K562 (cell line): ENCODE results near the gene NPVF.

Source experiments
- E4F1 ChIP-seq: fragments of 250-450 bp; sonication (Bioruptor Pico); IDR thresholded peaks from 2 replicates; pipeline ENCODE4 v1.5.0; 2021; ENCODE audit warnings: mild to moderate bottlenecking, borderline replicate concordance
- POLR2A ChIP-seq: fragments of 450-650 bp; conservative IDR thresholded peaks from 2 replicates; pipeline ENCODE4 v1.6.1; 2016

- peak; percentile 78 for TF ChIP-seq POLR2A
- TF ChIP-seq E4F1 (CRISPR knock-in tag): no peak
These were observed 48.3 kb downstream of the NPVF start for GRCh38 chr7:25179771-25180591.
